HCT116 (cell line): ENCODE measurements around the gene AZIN2.

ENCODE experiments used
- CEBPB ChIP-seq: IDR thresholded peaks from 2 replicates; pipeline ENCODE4 v1.6.1; 2012; ENCODE audit warnings: low read depth
- CTCF ChIP-seq, 3 experiments: fragments of 200-600 bp in 1 of 3; sonication (generic) in 1 of 3; IDR thresholded peaks in 2 of 3; conservative IDR thresholded peaks in 1 of 3; 2 replicates each; pipeline ENCODE4 v1.5.1; 2012 to 2017; ENCODE audit warnings: low read depth in 2 of 3, low read length in 2 of 3, antibody characterized with exemption in 1 of 3, borderline replicate concordance in 1 of 3, control low read depth in 1 of 3, mild to moderate bottlenecking in 1 of 3, mixed read lengths in 1 of 3, mixed run types in 1 of 3, moderate library complexity in 1 of 3; ENCODE audit not compliant: insufficient read depth in 1 of 3
- JUND ChIP-seq: IDR thresholded peaks from 2 replicates; pipeline ENCODE4 v1.6.1; 2012
- POLR2AphosphoS5 ChIP-seq: IDR thresholded peaks from 2 replicates; pipeline ENCODE4 v1.6.1; 2011; ENCODE audit warnings: mild to moderate bottlenecking, low read depth, low read length, moderate library complexity
- RAD21 ChIP-seq: IDR thresholded peaks from 2 replicates; pipeline ENCODE4 v1.6.1; 2012; ENCODE audit warnings: low read depth, mild to moderate bottlenecking
- SIN3A ChIP-seq: IDR thresholded peaks from 2 replicates; pipeline ENCODE4 v1.6.1; 2012; ENCODE audit warnings: low read depth
- TCF7L2 ChIP-seq: IDR thresholded peaks from 2 replicates; pipeline ENCODE4 v1.7.0; 2011; ENCODE audit warnings: borderline replicate concordance, inconsistent platforms; ENCODE audit not compliant: insufficient read depth, insufficient read length; ENCODE audit errors: extremely low read depth
- YY1 ChIP-seq: IDR thresholded peaks from 2 replicates; pipeline ENCODE4 v1.6.1; 2011; ENCODE audit warnings: low read length, low read depth, moderate library complexity, mild to moderate bottlenecking; ENCODE audit not compliant: insufficient replicate concordance; ENCODE audit errors: extremely low read depth
- ZNF274 ChIP-seq: fragments of 200-500 bp; sonication (Bioruptor generic); IDR thresholded peaks from 2 replicates; pipeline ENCODE4 v1.6.1; 2014; ENCODE audit warnings: mild to moderate bottlenecking, low read depth, low read length, inconsistent platforms
- TF ChIP-seq, protein P1 (sequence below): IDR thresholded peaks from 2 replicates; pipeline ENCODE4 v1.6.1; 2011; ENCODE audit warnings: mild to moderate bottlenecking, low read length, moderate library complexity; ENCODE audit not compliant: insufficient replicate concordance; ENCODE audit errors: extremely low read depth

- TF ChIP-seq ZNF274 (no peak), SIN3A (no peak), POLR2AphosphoS5 (no peak), JUND (no peak), CEBPB (no peak), CTCF (IDR thresholded peaks at IDR 0.05 in 2 of 3, conservative IDR thresholded peaks at IDR 0.05 in 1 of 3; ENCODE audit: borderline replicate concordance in 1 of 3, insufficient read depth in 1 of 3, low read depth in 2 of 3, low read length in 2 of 3) (no peak), TCF7L2 (no peak), YY1 (no peak), RAD21 (no peak)
- TF ChIP-seq, protein P1, sequence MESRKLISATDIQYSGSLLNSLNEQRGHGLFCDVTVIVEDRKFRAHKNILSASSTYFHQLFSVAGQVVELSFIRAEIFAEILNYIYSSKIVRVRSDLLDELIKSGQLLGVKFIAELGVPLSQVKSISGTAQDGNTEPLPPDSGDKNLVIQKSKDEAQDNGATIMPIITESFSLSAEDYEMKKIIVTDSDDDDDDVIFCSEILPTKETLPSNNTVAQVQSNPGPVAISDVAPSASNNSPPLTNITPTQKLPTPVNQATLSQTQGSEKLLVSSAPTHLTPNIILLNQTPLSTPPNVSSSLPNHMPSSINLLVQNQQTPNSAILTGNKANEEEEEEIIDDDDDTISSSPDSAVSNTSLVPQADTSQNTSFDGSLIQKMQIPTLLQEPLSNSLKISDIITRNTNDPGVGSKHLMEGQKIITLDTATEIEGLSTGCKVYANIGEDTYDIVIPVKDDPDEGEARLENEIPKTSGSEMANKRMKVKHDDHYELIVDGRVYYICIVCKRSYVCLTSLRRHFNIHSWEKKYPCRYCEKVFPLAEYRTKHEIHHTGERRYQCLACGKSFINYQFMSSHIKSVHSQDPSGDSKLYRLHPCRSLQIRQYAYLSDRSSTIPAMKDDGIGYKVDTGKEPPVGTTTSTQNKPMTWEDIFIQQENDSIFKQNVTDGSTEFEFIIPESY: no peak
Measured at GRCh38 chr1:33061834-33062233, 19.1 kb upstream of the AZIN2 start.
